Osteocyte (in vitro differentiated cells): Measurements from ENCODE around the gene CA5A. TPM values are rescaled to one million over a fixed set of nuclear protein-coding genes. Genes with fewer than 3 reads are reported as not detected.

ENCODE experiments used
- DNase-seq: peaks from one replicate; pipeline ENCODE4 v3.0.0; 2021; ENCODE audit warnings: mixed read lengths; ENCODE audit not compliant: unreplicated experiment; ENCODE audit errors: extremely low spot score
- H3K27ac Mint-ChIP-seq: one replicate; pipeline ENCODE4 v1.8.0; 2021; ENCODE audit warnings: mild to moderate bottlenecking, mixed read lengths; ENCODE audit not compliant: unreplicated experiment
- H3K27me3 Mint-ChIP-seq: one replicate; pipeline ENCODE4 v1.8.0; 2021; ENCODE audit warnings: mixed read lengths; ENCODE audit not compliant: unreplicated experiment
- H3K36me3 Mint-ChIP-seq: one replicate; pipeline ENCODE4 v1.8.0; 2021; ENCODE audit warnings: mixed read lengths; ENCODE audit not compliant: unreplicated experiment
- H3K4me1 Mint-ChIP-seq: one replicate; pipeline ENCODE4 v1.8.0; 2021; ENCODE audit warnings: mixed read lengths; ENCODE audit not compliant: unreplicated experiment
- H3K4me3 Mint-ChIP-seq: one replicate; pipeline ENCODE4 v1.8.0; 2021; ENCODE audit warnings: mild to moderate bottlenecking, moderate library complexity, mixed read lengths; ENCODE audit not compliant: unreplicated experiment
- H3K9me3 Mint-ChIP-seq: one replicate; pipeline ENCODE4 v1.8.0; 2021; ENCODE audit warnings: mixed read lengths; ENCODE audit not compliant: unreplicated experiment
- total RNA-seq: library from RNA; stranded (reverse); gene quantifications from 2 replicates; pipeline ENCODE4 v1.2.1, GENCODE V29; 2021
- TF ChIP-seq, protein P1 (sequence below): fragments of 200-600 bp; sonication (generic); IDR thresholded peaks from 2 replicates; pipeline ENCODE4 v1.5.0; 2021; ENCODE audit warnings: antibody characterized with exemption, mild to moderate bottlenecking, moderate library complexity

Gene CA5A
- total RNA-seq, 1 donor from 2014 or later = not detected

DNA sequence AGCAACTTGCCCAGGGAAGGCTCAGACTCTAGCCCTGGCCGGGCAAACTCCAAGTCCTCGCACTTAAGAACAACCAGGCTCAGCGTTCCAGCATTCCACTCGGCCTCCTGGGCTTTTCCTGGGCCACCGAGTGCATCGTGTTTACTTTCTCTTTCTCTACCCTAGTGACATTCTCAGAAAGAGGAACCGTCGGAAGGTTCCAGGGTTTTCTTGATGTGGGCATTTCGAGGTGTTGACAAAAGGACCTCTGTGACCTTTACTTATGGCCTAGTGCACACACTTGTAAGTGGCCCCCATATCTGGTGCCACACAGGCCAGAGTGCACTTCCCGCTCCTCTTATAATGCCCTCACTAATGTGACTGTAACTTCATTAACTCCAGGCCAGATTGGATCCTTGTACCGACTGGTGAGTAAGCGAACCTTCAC, 11.8 kb upstream of the CA5A start:
- no peaks in the 10 kb centered on the region for H3K36me3 Mint-ChIP-seq
- no peak overlapping the region for H3K4me3 Mint-ChIP-seq
- no peaks in the 10 kb centered on the region for H3K27me3 Mint-ChIP-seq
- no peaks in the 10 kb centered on the region for H3K9me3 Mint-ChIP-seq
- TF ChIP-seq, protein P1, sequence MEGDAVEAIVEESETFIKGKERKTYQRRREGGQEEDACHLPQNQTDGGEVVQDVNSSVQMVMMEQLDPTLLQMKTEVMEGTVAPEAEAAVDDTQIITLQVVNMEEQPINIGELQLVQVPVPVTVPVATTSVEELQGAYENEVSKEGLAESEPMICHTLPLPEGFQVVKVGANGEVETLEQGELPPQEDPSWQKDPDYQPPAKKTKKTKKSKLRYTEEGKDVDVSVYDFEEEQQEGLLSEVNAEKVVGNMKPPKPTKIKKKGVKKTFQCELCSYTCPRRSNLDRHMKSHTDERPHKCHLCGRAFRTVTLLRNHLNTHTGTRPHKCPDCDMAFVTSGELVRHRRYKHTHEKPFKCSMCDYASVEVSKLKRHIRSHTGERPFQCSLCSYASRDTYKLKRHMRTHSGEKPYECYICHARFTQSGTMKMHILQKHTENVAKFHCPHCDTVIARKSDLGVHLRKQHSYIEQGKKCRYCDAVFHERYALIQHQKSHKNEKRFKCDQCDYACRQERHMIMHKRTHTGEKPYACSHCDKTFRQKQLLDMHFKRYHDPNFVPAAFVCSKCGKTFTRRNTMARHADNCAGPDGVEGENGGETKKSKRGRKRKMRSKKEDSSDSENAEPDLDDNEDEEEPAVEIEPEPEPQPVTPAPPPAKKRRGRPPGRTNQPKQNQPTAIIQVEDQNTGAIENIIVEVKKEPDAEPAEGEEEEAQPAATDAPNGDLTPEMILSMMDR = no peak
- DNase-seq = no peak
- H3K4me1 Mint-ChIP-seq = peaks cover 15% of the 10 kb centered on the region
- H3K27ac Mint-ChIP-seq = no peak overlapping the region

DNA sequence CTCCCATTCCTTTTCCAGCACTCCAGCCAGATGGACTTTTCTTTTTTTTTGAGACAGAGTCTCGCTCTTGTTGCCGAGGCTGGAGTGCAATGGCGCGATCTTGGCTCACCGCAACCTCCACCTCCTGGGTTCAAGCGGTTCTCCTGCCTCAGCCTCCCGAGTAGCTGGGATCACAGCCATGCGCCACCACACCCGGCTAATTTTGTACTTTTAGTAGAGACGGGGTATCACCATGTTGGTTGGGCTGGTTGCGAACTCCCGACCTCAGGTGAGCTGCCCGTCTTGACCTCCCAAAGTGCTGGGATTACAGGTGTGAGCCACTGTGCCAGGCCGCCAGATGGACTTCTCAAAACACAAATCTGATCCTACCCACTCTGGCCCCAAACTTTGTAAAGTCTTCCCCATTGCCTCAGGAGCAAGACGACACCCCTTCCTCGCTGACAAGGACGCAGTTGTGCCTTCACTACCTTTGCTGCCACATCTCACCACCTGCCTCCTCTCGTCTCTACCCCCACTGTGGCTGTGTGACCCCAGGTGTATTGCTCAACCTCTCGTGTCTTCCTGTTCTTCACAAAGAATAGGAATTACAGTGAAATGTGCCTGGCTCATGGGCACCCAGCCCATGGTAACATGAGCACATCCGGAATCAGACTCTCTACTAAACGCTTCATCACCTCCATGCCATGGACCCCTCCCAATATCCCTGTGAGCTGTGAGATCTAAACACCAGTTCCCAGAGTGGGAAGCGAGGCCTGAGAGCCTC, 11.2 kb upstream of the CA5A start:
- no peak overlapping the region for H3K4me3 Mint-ChIP-seq
- TF ChIP-seq, protein P1 = no peak
- no peaks in the 10 kb centered on the region for H3K36me3 Mint-ChIP-seq
- DNase-seq = no peak
- peaks cover 10% of the 10 kb centered on the region for H3K4me1 Mint-ChIP-seq
- no peaks in the 10 kb centered on the region for H3K27me3 Mint-ChIP-seq
- H3K27ac Mint-ChIP-seq = no peak overlapping the region
- no peaks in the 10 kb centered on the region for H3K9me3 Mint-ChIP-seq

DNA sequence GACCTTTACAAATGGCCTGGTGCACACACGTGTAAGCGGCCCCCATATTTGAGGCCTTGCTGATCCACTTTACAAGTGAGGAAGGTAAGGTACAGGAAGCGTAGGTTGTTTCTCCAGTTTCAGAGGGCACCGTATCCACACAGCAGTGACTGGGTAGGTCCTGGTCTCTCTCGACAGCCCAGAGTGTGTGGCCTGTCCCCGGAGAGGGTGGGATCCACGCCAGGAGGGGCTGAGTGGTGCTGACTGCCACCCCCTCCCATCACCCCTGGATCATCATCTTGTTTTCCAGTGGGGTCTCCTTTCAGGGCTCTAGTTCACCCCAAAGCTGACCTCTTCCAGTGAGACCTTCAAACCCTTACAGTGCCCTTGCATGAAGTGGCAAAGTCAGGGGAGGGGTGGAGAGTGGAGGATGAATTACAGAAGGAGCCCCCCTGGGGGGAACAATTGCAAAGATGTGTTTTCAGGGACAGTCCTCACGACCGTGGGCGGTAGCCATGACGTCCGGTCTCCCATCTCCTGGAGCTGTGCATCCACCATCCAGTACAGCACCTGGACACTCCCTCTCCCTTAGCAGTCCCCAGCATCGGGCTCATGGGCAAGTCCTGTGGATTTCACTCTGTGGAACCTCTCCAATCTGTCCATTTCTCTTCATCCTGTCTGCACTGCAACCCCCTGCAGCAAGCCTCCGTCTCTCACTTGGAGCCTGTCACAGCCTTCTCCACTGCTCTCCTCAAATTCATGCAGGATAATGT, 10.4 kb upstream of the CA5A start:
- H3K4me3 Mint-ChIP-seq = no peak overlapping the region
- DNase-seq = no peak
- no peaks in the 10 kb centered on the region for H3K27me3 Mint-ChIP-seq
- no peaks in the 10 kb centered on the region for H3K36me3 Mint-ChIP-seq
- no peaks in the 10 kb centered on the region for H3K9me3 Mint-ChIP-seq
- TF ChIP-seq, protein P1 = no peak
- no peak overlapping the region for H3K27ac Mint-ChIP-seq
- H3K4me1 Mint-ChIP-seq = peaks cover 4% of the 10 kb centered on the region

GRCh38 chr16:87945351-87946042, 9.2 kb upstream of the CA5A start:
- no peak overlapping the region for H3K4me3 Mint-ChIP-seq
- DNase-seq = no peak
- no peaks in the 10 kb centered on the region for H3K36me3 Mint-ChIP-seq
- peaks cover 1% of the 10 kb centered on the region for H3K4me1 Mint-ChIP-seq
- TF ChIP-seq, protein P1 = no peak
- H3K27me3 Mint-ChIP-seq = no peaks in the 10 kb centered on the region
- no peak overlapping the region for H3K27ac Mint-ChIP-seq
- H3K9me3 Mint-ChIP-seq = no peaks in the 10 kb centered on the region

GRCh38 chr16:87942680-87943079, 6.4 kb upstream of the CA5A start:
- no peak for DNase-seq
- H3K27ac Mint-ChIP-seq = no peak overlapping the region
- no peak overlapping the region for H3K4me3 Mint-ChIP-seq
- H3K36me3 Mint-ChIP-seq = no peaks in the 10 kb centered on the region
- peaks cover 8% of the 10 kb centered on the region for H3K27me3 Mint-ChIP-seq
- no peaks in the 10 kb centered on the region for H3K9me3 Mint-ChIP-seq
- TF ChIP-seq, protein P1 = no peak
- no peaks in the 10 kb centered on the region for H3K4me1 Mint-ChIP-seq
